Measurements from ENCODE around the gene AFF1.

DNA sequence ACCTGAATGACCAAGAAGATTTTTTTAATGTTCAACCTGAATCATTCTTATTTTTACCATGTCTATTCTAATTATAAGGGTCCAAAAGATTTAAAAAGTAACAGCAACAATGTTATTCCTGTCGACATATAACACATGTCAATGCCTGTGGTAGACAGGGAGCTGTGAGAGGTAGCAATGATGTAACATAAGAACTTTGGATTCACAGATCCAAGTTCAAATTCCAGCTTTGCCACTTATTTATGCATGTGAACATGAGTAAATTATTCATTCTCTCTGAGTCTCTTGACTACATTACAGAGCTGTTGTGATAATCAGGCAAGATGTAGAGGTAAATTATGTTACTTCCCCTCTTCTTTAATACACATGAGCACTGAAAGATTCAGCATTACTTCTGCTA lies 231.1 kb downstream of the AFF1 start:
- TF ChIP-seq POLR2A (IDR thresholded peaks at IDR 0.05; ENCODE audit: low read length) (no peak), GATA1 (IDR thresholded peaks at IDR 0.05; ENCODE audit: low read depth, low read length) (no peak)

Data from erythroblast (primary cell).